Middle frontal gyrus (tissue), 1 donor: ENCODE results near the gene ZNF423.
"Not testable (repeated sequence)": the region's sequence is repeated elsewhere in the genome, so short reads cannot be mapped to it uniquely, and the experiment has no call there.

Experiments
- DNase-seq: peaks from one replicate; pipeline ENCODE4 v3.0.0-alpha.2; 2015; ENCODE audit warnings: low spot score; ENCODE audit errors: extremely low spot score

Gene ZNF423

GRCh38 chr16:49698931-49699840 lies 156.7 kb downstream of the ZNF423 start:
- no peak for DNase-seq

GRCh38 chr16:49698453-49698815 lies 157.5 kb downstream of the ZNF423 start:
- DNase-seq, result no peak

GRCh38 chr16:49697631-49698452 lies 158.1 kb downstream of the ZNF423 start:
- no peak for DNase-seq

GRCh38 chr16:49696414-49697101 lies 159.4 kb downstream of the ZNF423 start:
- no peak for DNase-seq

GRCh38 chr16:49695782-49696413 lies 160.0 kb downstream of the ZNF423 start:
- DNase-seq, result no peak

GRCh38 chr16:49693445-49693844 lies 162.5 kb downstream of the ZNF423 start:
- DNase-seq, result no peak

- no peak for DNase-seq
Measured at GRCh38 chr16:49690778-49691177, 165.1 kb downstream of the ZNF423 start.

- no peak for DNase-seq
Measured at GRCh38 chr16:49688036-49688697, 167.7 kb downstream of the ZNF423 start.

- DNase-seq, result no peak
Measured at GRCh38 chr16:49687476-49688002, 168.4 kb downstream of the ZNF423 start.

- no peak for DNase-seq
Measured at GRCh38 chr16:49684696-49685095, 171.2 kb downstream of the ZNF423 start.

- no peak for DNase-seq
Measured at GRCh38 chr16:49682577-49683165, 173.2 kb downstream of the ZNF423 start.

GRCh38 chr16:49681217-49681883 lies 174.6 kb downstream of the ZNF423 start:
- no peak for DNase-seq

- DNase-seq, result no peak
Measured at GRCh38 chr16:49679095-49679494, 176.8 kb downstream of the ZNF423 start.

GRCh38 chr16:49677661-49678060 lies 178.3 kb downstream of the ZNF423 start:
- DNase-seq, result not testable (repeated sequence)

GRCh38 chr16:49675413-49675812 lies 180.5 kb downstream of the ZNF423 start:
- no peak for DNase-seq

GRCh38 chr16:49674990-49675389 lies 180.9 kb downstream of the ZNF423 start:
- DNase-seq, result no peak

- no peak for DNase-seq
Measured at GRCh38 chr16:49674351-49674851, 181.5 kb downstream of the ZNF423 start.

- DNase-seq, result no peak
Measured at GRCh38 chr16:49673442-49673841, 182.5 kb downstream of the ZNF423 start.

GRCh38 chr16:49672753-49673152 lies 183.2 kb downstream of the ZNF423 start:
- DNase-seq, result no peak
